ENCODE results near the gene MAN1C1. TPM values are rescaled to one million over a fixed set of nuclear protein-coding genes. Genes with fewer than 3 reads are reported as not detected.

Gene MAN1C1
- polyA plus RNA-seq, 1 of the 3 experiments (the other 2 are of a cell fraction), result 0.20 TPM

DNA sequence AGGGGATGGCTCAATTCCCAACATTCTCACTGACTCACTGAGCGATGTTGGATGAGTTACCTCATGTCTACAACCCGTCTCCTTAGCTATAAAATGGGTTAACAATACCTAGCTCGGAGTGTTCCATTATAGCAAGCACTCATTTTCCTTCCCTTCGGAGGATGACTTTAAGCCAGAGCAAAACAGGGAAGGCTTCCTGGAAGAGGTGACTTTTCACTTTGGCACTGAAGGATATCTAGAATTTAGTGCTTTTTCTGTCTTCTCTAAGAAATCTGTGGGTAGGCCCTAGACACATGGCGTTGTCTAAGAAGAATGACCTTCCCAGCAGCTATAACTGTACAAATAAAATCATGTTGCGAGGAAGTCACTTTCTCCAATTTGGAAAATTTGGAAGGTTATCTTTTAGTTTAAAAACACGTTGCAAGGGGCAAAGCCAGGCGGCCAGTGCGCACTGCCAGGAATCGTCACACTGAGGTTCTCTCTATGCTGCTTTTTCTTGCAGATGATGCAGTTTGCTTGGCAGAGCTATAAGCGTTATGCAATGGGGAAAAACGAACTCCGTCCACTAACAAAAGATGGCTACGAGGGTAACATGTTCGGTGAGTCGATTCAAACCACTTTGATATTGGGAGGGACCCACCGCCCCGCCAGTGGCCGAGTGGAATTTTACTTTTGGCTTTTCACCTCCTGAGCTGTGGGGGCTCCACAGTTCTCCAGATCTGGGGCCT is 69.5 kb downstream of the MAN1C1 start (continued):
- TF ChIP-seq, protein P1, sequence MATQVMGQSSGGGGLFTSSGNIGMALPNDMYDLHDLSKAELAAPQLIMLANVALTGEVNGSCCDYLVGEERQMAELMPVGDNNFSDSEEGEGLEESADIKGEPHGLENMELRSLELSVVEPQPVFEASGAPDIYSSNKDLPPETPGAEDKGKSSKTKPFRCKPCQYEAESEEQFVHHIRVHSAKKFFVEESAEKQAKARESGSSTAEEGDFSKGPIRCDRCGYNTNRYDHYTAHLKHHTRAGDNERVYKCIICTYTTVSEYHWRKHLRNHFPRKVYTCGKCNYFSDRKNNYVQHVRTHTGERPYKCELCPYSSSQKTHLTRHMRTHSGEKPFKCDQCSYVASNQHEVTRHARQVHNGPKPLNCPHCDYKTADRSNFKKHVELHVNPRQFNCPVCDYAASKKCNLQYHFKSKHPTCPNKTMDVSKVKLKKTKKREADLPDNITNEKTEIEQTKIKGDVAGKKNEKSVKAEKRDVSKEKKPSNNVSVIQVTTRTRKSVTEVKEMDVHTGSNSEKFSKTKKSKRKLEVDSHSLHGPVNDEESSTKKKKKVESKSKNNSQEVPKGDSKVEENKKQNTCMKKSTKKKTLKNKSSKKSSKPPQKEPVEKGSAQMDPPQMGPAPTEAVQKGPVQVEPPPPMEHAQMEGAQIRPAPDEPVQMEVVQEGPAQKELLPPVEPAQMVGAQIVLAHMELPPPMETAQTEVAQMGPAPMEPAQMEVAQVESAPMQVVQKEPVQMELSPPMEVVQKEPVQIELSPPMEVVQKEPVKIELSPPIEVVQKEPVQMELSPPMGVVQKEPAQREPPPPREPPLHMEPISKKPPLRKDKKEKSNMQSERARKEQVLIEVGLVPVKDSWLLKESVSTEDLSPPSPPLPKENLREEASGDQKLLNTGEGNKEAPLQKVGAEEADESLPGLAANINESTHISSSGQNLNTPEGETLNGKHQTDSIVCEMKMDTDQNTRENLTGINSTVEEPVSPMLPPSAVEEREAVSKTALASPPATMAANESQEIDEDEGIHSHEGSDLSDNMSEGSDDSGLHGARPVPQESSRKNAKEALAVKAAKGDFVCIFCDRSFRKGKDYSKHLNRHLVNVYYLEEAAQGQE (IDR thresholded peaks at IDR 0.05; ENCODE audit: low read depth, low read length), result no peak
- TF ChIP-seq JUND (IDR thresholded peaks at IDR 0.05) (no peak), FOXJ3 (CRISPR knock-in tag; IDR thresholded peaks at IDR 0.05) (no peak), EP300 (IDR thresholded peaks at IDR 0.05; ENCODE audit: borderline replicate concordance in 1 of 2, low read depth in 1 of 2, low read length in 1 of 2) (no peak), RAD21 (IDR thresholded peaks at IDR 0.05; ENCODE audit: low read length) (no peak), SIN3A (IDR thresholded peaks at IDR 0.05; ENCODE audit: borderline replicate concordance, low read depth, low read length) (no peak)
- TF ChIP-seq, protein P2, sequence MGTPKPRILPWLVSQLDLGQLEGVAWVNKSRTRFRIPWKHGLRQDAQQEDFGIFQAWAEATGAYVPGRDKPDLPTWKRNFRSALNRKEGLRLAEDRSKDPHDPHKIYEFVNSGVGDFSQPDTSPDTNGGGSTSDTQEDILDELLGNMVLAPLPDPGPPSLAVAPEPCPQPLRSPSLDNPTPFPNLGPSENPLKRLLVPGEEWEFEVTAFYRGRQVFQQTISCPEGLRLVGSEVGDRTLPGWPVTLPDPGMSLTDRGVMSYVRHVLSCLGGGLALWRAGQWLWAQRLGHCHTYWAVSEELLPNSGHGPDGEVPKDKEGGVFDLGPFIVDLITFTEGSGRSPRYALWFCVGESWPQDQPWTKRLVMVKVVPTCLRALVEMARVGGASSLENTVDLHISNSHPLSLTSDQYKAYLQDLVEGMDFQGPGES (IDR thresholded peaks at IDR 0.05; ENCODE audit: low read depth, low read length), result no peak
- TF ChIP-seq, protein P3, sequence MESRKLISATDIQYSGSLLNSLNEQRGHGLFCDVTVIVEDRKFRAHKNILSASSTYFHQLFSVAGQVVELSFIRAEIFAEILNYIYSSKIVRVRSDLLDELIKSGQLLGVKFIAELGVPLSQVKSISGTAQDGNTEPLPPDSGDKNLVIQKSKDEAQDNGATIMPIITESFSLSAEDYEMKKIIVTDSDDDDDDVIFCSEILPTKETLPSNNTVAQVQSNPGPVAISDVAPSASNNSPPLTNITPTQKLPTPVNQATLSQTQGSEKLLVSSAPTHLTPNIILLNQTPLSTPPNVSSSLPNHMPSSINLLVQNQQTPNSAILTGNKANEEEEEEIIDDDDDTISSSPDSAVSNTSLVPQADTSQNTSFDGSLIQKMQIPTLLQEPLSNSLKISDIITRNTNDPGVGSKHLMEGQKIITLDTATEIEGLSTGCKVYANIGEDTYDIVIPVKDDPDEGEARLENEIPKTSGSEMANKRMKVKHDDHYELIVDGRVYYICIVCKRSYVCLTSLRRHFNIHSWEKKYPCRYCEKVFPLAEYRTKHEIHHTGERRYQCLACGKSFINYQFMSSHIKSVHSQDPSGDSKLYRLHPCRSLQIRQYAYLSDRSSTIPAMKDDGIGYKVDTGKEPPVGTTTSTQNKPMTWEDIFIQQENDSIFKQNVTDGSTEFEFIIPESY (IDR thresholded peaks at IDR 0.05; ENCODE audit: borderline replicate concordance, low read depth), result no peak

DNA sequence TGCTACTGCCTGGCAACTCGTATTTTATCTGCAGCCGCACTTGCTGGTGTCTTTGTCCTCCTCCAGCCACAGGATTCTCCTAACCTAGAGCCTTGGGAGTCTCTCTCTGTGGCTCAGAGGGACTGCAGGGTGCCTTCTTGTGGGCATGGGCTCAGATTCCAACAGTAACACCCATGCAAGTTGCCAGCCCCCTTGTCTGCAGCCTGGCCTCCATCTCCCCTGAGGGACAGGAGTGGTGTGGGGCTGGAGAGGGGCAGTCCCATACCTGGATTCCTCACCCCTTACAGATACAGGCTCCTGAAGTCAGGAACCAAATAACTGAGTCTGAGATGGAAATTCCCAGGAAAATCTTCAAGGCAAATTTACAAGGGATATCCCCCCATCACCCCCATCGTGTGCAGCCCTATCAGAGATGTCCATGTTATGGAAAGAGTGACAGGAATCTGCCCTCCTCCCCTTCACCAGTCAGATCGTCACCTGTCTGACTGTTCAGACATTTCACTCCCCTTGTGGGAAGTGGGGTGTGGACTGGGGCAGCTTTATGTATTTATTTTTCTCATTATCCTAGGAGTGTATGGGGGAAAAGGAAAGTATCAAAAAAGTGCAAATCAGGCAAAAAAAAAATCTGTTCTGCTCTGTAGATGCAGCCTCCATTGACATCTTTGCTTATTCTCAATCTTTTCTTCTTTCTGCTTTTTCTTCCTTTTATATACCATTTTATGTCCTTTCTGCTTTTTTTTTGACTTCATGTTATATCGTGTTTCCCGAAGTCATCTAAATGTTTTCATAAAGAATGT is 70.8 kb downstream of the MAN1C1 start:
- H3K4me1 ChIP-seq (ENCODE audit: control insufficient read depth in 1 of 2, insufficient read depth in 2 of 2, low read depth in 1 of 2, low read length in 1 of 2), result peaks cover 7 to 12% of the 10 kb centered on the region in 2 experiments; a peak in 3 of 4 replicates
- H3K36me3 ChIP-seq (replicated peaks in 1 of 2; ENCODE audit: control insufficient read depth in 1 of 2, insufficient read depth in 2 of 2, low read length in 1 of 2), result no peaks in the 10 kb centered on the region
- H3K27ac ChIP-seq (ENCODE audit: low read depth in 2 of 2, low read length in 1 of 2), result no peak overlapping the region
- H3F3A ChIP-seq (replicated peaks; ENCODE audit: insufficient read depth), result no peaks in the 10 kb centered on the region
- 72% methylated on average over 6 of the region's 6 CpGs for WGBS (ENCODE audit: low lambda C conversion rate)
- H2AFZ ChIP-seq (ENCODE audit: low read depth), result no peak overlapping the region
- H3K9me2 ChIP-seq, result no peaks in the 10 kb centered on the region
- no peak overlapping the region for H3K9ac ChIP-seq
- no peak overlapping the region for H3K4me2 ChIP-seq
- no peaks in the 10 kb centered on the region for H3K79me2 ChIP-seq (ENCODE audit: insufficient read depth)
- no peak for DNase-seq
- ChIA-PET POLR2A (interaction anchor here (0.7 kb wide), 1 partner anchor 20 kb away, joined by 3 read pairs; no protein-coding TSS in a partner anchor), CTCF (no interaction called here)
- no peak overlapping the region for H3K4me3 ChIP-seq (ENCODE audit: low read depth in 2 of 2, low read length in 1 of 2)
- H3K27me3 ChIP-seq (ENCODE audit: insufficient read depth), result no peaks in the 10 kb centered on the region; the same call in 1 of the 2 replicates
- no peaks in the 10 kb centered on the region for H3K9me3 ChIP-seq
- H4K20me1 ChIP-seq (ENCODE audit: insufficient read depth), result no peaks in the 10 kb centered on the region
- no peak for TF ChIP-seq SIN3A (IDR thresholded peaks at IDR 0.05; ENCODE audit: borderline replicate concordance, low read depth, low read length)
- no peak for TF ChIP-seq SMC3 (IDR thresholded peaks at IDR 0.05; ENCODE audit: low read depth, low read length)
- TF ChIP-seq POLR2AphosphoS5 (IDR thresholded peaks at IDR 0.05; ENCODE audit: low read depth, low read length), result no peak
- no peak for TF ChIP-seq RFX5 (IDR thresholded peaks at IDR 0.05; ENCODE audit: low read length)
- TF ChIP-seq, protein P4, sequence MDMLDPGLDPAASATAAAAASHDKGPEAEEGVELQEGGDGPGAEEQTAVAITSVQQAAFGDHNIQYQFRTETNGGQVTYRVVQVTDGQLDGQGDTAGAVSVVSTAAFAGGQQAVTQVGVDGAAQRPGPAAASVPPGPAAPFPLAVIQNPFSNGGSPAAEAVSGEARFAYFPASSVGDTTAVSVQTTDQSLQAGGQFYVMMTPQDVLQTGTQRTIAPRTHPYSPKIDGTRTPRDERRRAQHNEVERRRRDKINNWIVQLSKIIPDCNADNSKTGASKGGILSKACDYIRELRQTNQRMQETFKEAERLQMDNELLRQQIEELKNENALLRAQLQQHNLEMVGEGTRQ (IDR thresholded peaks at IDR 0.05; ENCODE audit: borderline replicate concordance, low read depth, low read length), result no peak
- TF ChIP-seq MEF2A (IDR thresholded peaks at IDR 0.05; ENCODE audit: borderline replicate concordance, low read depth), result no peak
- TF ChIP-seq GATA2 (CRISPR knock-in tag; IDR thresholded peaks at IDR 0.05), result no peak
- no peak for TF ChIP-seq RCOR1 (IDR thresholded peaks at IDR 0.05; ENCODE audit: low read length)
- no peak for TF ChIP-seq MXI1 (IDR thresholded peaks at IDR 0.05; ENCODE audit: low read depth, low read length)
- TF ChIP-seq RAD21 (IDR thresholded peaks at IDR 0.05; ENCODE audit: low read length), result no peak
- TF ChIP-seq, protein P1 (IDR thresholded peaks at IDR 0.05; ENCODE audit: low read depth, low read length), result no peak
